OCI-LY7 (cell line): Measurements from ENCODE around the gene TIGD6. TPM values are rescaled to one million over a fixed set of nuclear protein-coding genes. Genes with fewer than 3 reads are reported as not detected.

Experiments
- BruUV-seq: library from RNA; stranded (reverse); fragments of 400-500 nt; replicated peaks from 2 replicates; lab custom pipeline; 2021; lab: Mats Ljungman, UMichigan
- CTCF ChIA-PET: fragments of 300-600 bp; sonication (Branson Sonifier 250); formaldehyde crosslinking; loops from one replicate; lab custom pipeline; 2022; ENCODE audit warnings: antibody characterized with exemption; ENCODE audit not compliant: unreplicated experiment; lab: Charles Lee
- POLR2A ChIA-PET: fragments of 300-600 bp; sonication (Branson Sonifier 250); formaldehyde crosslinking; loops from one replicate; lab custom pipeline; 2022; ENCODE audit warnings: antibody characterized with exemption; lab: Charles Lee
- DNase-seq: peaks from one replicate; pipeline ENCODE4 v3.0.0-alpha.2; 2015; ENCODE audit warnings: low spot score
- H2AFZ ChIP-seq: fragments of 200-600 bp; sonication (generic), shearing (Covaris generic); 2 replicates; pipeline ENCODE4 v1.6.1; 2014; ENCODE audit warnings: mild to moderate bottlenecking, antibody characterized with exemption, low read length, moderate library complexity
- H3K27ac ChIP-seq: fragments of 200-600 bp; sonication (generic); 2 replicates; pipeline ENCODE4 v1.5.1; 2014; ENCODE audit warnings: mixed run types, low read depth, mild to moderate bottlenecking, moderate library complexity, low read length, inconsistent platforms; ENCODE audit not compliant: poor library complexity, severe bottlenecking
- H3K36me3 ChIP-seq: fragments of 200-600 bp; sonication (generic); 2 replicates; pipeline ENCODE4 v1.6.1; 2014; ENCODE audit warnings: mild to moderate bottlenecking, antibody characterized with exemption, low read length, moderate library complexity, mixed read lengths; ENCODE audit not compliant: insufficient read depth
- H3K4me1 ChIP-seq: fragments of 200-600 bp; sonication (generic); 2 replicates; pipeline ENCODE4 v1.5.1; 2014; ENCODE audit warnings: mild to moderate bottlenecking, low read length; ENCODE audit not compliant: insufficient read depth, poor library complexity, severe bottlenecking
- H3K4me2 ChIP-seq: fragments of 200-600 bp; sonication (generic); 2 replicates; pipeline ENCODE4 v1.6.1; 2014; ENCODE audit warnings: mild to moderate bottlenecking, low read length
- H3K4me3 ChIP-seq: fragments of 200-600 bp; sonication (generic); 2 replicates; pipeline ENCODE4 v1.5.1; 2014; ENCODE audit warnings: mild to moderate bottlenecking, low read depth, low read length; ENCODE audit not compliant: poor library complexity, severe bottlenecking
- H3K79me2 ChIP-seq: fragments of 200-600 bp; sonication (generic); 2 replicates; pipeline ENCODE4 v1.6.1; 2016; ENCODE audit warnings: low read depth, mild to moderate bottlenecking, low read length, moderate library complexity, mixed read lengths; ENCODE audit not compliant: insufficient read depth
- H3K9me2 ChIP-seq: fragments of 200-600 bp; sonication (generic); 2 replicates; pipeline ENCODE4 v1.6.1; 2016; ENCODE audit warnings: mild to moderate bottlenecking, low read length, mixed read lengths; ENCODE audit not compliant: insufficient read depth
- H3K9me3 ChIP-seq: fragments of 200-600 bp; sonication (generic); 2 replicates; pipeline ENCODE4 v1.6.1; 2014; ENCODE audit warnings: mild to moderate bottlenecking, mixed run types, low read length, mixed read lengths
- H4K20me1 ChIP-seq: fragments of 200-600 bp; sonication (generic); 2 replicates; pipeline ENCODE4 v1.6.1; 2014; ENCODE audit warnings: mild to moderate bottlenecking, antibody characterized with exemption, low read length, moderate library complexity, mixed read lengths; ENCODE audit not compliant: insufficient read depth
- CTCF ChIP-seq: fragments of 200-600 bp; sonication (generic); conservative IDR thresholded peaks from 2 replicates; pipeline ENCODE4 v1.5.1; 2014; ENCODE audit warnings: mild to moderate bottlenecking, antibody characterized with exemption, low read length, moderate library complexity, mixed read lengths
- EZH2phosphoT487 ChIP-seq: fragments of 200-600 bp; sonication (generic); IDR thresholded peaks from 2 replicates; pipeline ENCODE4 v1.6.1; 2018; ENCODE audit warnings: low read depth, borderline replicate concordance, mild to moderate bottlenecking, mixed run types, antibody characterized with exemption, low read length, moderate library complexity, mixed read lengths
- intact Hi-C: fragments of 100-400 bp; cut with micrococcal nuclease; formaldehyde crosslinking; loops from one replicate; pipeline ENCODE4 v1.10.0; 2022; ENCODE audit not compliant: unreplicated experiment
- total RNA-seq, 2 experiments: library from RNA; depleted of rRNA in 1 of 2; stranded (reverse); fragments of >200 nt in 1 of 2; shearing (Covaris generic) in 1 of 2; gene quantifications; 2 replicates each; pipeline ENCODE4 v1.2.3, GENCODE V29; 2014 to 2022

TIGD6 gene
- total RNA-seq, 2 experiments from 2014 or later: 3.4 to 4.6 TPM

DNA sequence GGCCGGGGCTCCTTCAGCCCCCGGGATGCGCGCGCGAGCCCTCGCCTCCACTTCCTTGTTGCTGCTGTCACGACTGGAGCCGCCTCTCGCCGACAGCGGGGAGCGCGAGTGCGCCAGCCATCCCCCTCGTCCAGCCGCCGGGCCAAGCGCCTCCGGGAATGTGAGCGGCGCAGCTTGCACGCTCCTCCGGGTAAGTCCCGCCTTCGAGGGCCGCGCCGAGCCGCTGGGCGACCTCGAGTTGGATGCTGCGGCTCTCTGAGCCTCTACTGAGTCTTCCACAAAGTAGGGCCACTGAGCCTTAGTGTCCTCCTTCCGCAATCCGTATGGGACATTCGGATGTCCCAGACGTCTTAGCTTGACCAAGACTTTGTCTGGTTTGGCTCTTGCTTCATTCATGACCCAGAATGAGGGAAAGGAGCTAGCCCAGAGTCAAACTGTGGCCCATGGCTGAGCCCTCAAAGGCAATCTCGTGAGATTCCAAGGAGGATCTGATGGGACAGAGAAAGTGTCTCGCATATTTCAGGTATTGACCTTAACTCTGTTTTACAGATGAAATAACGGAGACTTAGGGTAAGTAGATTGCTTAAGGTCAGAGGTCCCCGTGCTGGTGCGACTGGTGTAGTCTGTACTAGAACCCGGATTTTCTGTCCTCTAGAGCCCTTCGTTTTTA lies 671 bp upstream of the TIGD6 start:
- CTCF ChIA-PET: no interaction called here
- TF ChIP-seq EZH2phosphoT487 (no peak), CTCF (no peak)
- Histone ChIP-seq H4K20me1 (peaks cover 10% of the 10 kb centered on the region; the same call in 1 of the 2 replicates), H3K9me3 (no peaks in the 10 kb centered on the region), H3K4me1 (peaks cover 27% of the 10 kb centered on the region), H3K4me2 (peak overlapping the region; percentile 85), H3K27ac (peak overlapping the region; percentile 66), H3K36me3 (peaks cover 36% of the 10 kb centered on the region), H2AFZ (peak overlapping the region; percentile 77; the same call in 1 of the 2 replicates), H3K4me3 (peak overlapping the region; percentile 83), H3K79me2 (peaks cover 44% of the 10 kb centered on the region), H3K9me2 (no peaks in the 10 kb centered on the region)
- BruUV-seq: no TSS peak
- intact Hi-C loops: loop anchor here (2.0 to 5.0 kb wide), 4 partner anchors 40 to 656 kb away; partner anchors contain the start of genes CSNK1A1, GRPEL2, PPARGC1B and SLC26A2
- peak; percentile 50 for DNase-seq
- POLR2A ChIA-PET: interaction anchor here (1.5 kb wide), 1 partner anchor 28 kb away, joined by 3 read pairs; no protein-coding TSS in a partner anchor

DNA sequence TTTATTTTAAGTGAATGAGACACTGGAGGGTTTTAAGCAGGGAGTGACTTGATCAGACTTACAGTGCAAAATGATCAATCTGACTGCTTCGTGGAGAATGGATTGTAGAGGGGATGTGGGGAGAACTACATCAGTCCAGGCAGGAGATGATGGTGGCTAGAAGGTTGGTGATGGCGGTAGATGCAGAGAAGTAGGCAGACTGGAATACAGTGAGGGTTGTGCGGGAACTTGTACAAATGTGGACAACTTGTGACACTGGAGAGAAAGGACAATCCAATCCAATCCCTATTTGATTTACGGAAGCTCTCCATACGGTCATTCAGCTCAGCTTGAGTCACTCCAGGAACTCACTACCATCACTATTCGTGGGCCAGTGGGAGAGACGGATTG lies 593 bp downstream of the TIGD6 start:
- BruUV-seq: TSS peak; percentile 82
- Histone ChIP-seq H4K20me1 (peaks cover 10% of the 10 kb centered on the region; the same call in 1 of the 2 replicates), H3K4me3 (peak overlapping the region; percentile 83), H3K36me3 (peaks cover 25% of the 10 kb centered on the region), H3K9me2 (no peaks in the 10 kb centered on the region), H3K79me2 (peaks cover 41% of the 10 kb centered on the region), H3K9me3 (no peaks in the 10 kb centered on the region), H2AFZ (peak overlapping the region; percentile 77), H3K27ac (peak overlapping the region; percentile 66), H3K4me1 (peaks cover 27% of the 10 kb centered on the region), H3K4me2 (peak overlapping the region; percentile 79)
- DNase-seq: no peak
- ChIA-PET POLR2A (interaction anchor here (0.5 to 1.6 kb wide), 6 partner anchors 10 to 654 kb away, joined by 3 to 4 read pairs (median 3); no protein-coding TSS in a partner anchor), CTCF (no interaction called here)
- TF ChIP-seq CTCF: no peak
- TF ChIP-seq EZH2phosphoT487: no peak
- intact Hi-C loops: loop anchor here (2.0 to 5.0 kb wide), 4 partner anchors 39 to 655 kb away; partner anchors contain the start of genes CSNK1A1, GRPEL2, PPARGC1B and SLC26A2

DNA sequence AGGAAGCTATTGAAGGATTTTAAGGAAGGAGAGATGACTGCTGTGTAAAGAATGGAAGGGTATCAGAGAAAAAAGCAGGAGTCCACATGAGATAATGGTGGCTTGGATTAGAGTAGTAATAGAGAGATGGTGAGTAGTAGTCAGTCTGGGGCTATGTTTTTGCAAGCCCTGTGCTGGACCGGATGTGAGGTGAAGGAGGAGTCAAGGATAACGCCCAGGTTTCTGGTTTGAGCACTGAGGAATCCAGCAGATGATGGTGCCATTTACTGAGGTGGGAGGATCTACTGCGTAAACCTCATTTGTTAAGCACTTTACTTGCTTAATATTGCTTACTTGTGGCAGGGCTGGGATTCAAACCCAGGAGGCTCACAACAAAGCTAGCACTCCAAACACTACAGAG lies 1.1 kb downstream of the TIGD6 start:
- peaks cover 20% of the 10 kb centered on the region for H3K36me3 ChIP-seq
- peaks cover 36% of the 10 kb centered on the region for H3K79me2 ChIP-seq
- no peak for DNase-seq
- intact Hi-C loops: no loop called here
- H3K4me1 ChIP-seq: peaks cover 27% of the 10 kb centered on the region
- peak overlapping the region; percentile 77; the same call in 1 of the 2 replicates for H2AFZ ChIP-seq
- ChIA-PET POLR2A (interaction anchor here (0.5 to 1.6 kb wide), 6 partner anchors 10 to 653 kb away, joined by 3 to 4 read pairs (median 3); no protein-coding TSS in a partner anchor), CTCF (no interaction called here)
- H4K20me1 ChIP-seq: peaks cover 10% of the 10 kb centered on the region; the same call in 1 of the 2 replicates
- H3K4me2 ChIP-seq: peak overlapping the region; percentile 79
- H3K9me2 ChIP-seq: no peaks in the 10 kb centered on the region
- no peaks in the 10 kb centered on the region for H3K9me3 ChIP-seq
- H3K27ac ChIP-seq: no peak overlapping the region
- TF ChIP-seq EZH2phosphoT487: no peak
- TF ChIP-seq CTCF: no peak
- no TSS peak for BruUV-seq
- peak overlapping the region; percentile 83 for H3K4me3 ChIP-seq
